HL-60 (cell line): ENCODE results near the gene RYR2.

Experiments
- POLR2AphosphoS5 ChIP-seq: IDR thresholded peaks from 2 replicates; pipeline ENCODE4 v1.6.1; 2012; ENCODE audit warnings: low read depth
- SPI1 ChIP-seq: IDR thresholded peaks from 2 replicates; pipeline ENCODE4 v1.6.1; 2012; ENCODE audit warnings: low read depth, mild to moderate bottlenecking, borderline replicate concordance
- TF ChIP-seq, protein P1 (sequence below): IDR thresholded peaks from one replicate; pipeline ENCODE4 v1.5.1; 2011; ENCODE audit warnings: low read length, control low read depth, inconsistent platforms; ENCODE audit not compliant: insufficient read depth
- TF ChIP-seq, protein P2 (sequence below): IDR thresholded peaks from 2 replicates; pipeline ENCODE4 v1.6.1; 2012; ENCODE audit warnings: low read depth; ENCODE audit not compliant: insufficient replicate concordance

DNA sequence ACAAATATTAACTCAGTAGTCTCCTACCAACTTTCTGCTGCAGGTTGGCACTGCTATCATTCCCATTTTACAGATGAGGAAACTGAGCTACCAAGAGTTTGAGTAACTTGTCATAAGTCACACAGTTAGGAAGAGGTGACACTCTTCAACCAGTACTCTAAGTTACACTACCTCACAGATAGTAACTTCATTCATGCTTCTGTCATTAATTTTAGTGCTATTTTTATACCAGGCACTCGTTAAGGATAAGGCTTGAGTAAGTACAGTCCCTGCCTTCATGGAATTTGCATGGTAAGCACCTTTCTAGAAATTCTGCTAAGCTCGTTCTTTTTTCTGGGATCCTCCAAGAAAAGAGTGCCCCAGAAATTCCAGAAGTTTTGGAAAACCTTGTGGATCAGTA lies 770.1 kb downstream of the RYR2 start:
- TF ChIP-seq, protein P1, sequence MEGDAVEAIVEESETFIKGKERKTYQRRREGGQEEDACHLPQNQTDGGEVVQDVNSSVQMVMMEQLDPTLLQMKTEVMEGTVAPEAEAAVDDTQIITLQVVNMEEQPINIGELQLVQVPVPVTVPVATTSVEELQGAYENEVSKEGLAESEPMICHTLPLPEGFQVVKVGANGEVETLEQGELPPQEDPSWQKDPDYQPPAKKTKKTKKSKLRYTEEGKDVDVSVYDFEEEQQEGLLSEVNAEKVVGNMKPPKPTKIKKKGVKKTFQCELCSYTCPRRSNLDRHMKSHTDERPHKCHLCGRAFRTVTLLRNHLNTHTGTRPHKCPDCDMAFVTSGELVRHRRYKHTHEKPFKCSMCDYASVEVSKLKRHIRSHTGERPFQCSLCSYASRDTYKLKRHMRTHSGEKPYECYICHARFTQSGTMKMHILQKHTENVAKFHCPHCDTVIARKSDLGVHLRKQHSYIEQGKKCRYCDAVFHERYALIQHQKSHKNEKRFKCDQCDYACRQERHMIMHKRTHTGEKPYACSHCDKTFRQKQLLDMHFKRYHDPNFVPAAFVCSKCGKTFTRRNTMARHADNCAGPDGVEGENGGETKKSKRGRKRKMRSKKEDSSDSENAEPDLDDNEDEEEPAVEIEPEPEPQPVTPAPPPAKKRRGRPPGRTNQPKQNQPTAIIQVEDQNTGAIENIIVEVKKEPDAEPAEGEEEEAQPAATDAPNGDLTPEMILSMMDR = no peak
- TF ChIP-seq, protein P2, sequence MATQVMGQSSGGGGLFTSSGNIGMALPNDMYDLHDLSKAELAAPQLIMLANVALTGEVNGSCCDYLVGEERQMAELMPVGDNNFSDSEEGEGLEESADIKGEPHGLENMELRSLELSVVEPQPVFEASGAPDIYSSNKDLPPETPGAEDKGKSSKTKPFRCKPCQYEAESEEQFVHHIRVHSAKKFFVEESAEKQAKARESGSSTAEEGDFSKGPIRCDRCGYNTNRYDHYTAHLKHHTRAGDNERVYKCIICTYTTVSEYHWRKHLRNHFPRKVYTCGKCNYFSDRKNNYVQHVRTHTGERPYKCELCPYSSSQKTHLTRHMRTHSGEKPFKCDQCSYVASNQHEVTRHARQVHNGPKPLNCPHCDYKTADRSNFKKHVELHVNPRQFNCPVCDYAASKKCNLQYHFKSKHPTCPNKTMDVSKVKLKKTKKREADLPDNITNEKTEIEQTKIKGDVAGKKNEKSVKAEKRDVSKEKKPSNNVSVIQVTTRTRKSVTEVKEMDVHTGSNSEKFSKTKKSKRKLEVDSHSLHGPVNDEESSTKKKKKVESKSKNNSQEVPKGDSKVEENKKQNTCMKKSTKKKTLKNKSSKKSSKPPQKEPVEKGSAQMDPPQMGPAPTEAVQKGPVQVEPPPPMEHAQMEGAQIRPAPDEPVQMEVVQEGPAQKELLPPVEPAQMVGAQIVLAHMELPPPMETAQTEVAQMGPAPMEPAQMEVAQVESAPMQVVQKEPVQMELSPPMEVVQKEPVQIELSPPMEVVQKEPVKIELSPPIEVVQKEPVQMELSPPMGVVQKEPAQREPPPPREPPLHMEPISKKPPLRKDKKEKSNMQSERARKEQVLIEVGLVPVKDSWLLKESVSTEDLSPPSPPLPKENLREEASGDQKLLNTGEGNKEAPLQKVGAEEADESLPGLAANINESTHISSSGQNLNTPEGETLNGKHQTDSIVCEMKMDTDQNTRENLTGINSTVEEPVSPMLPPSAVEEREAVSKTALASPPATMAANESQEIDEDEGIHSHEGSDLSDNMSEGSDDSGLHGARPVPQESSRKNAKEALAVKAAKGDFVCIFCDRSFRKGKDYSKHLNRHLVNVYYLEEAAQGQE = no peak
- no peak for TF ChIP-seq SPI1
- TF ChIP-seq POLR2AphosphoS5 = no peak
